HFF-Myc (cell line): ENCODE results near the gene SCARF2.
"Not testable (repeated sequence)": the region's sequence is repeated elsewhere in the genome, so short reads cannot be mapped to it uniquely, and the experiment has no call there.

Experiments used
- DNase-seq: peaks from one replicate; pipeline ENCODE4 v3.0.0-alpha.2; 2011; ENCODE audit warnings: low read depth; ENCODE audit errors: extremely low read depth
- H3K4me3 ChIP-seq: replicated peaks from 2 replicates; pipeline ENCODE4 v1.5.1; 2011; ENCODE audit warnings: low read depth, mild to moderate bottlenecking, control low read depth, low read length
- CTCF ChIP-seq: IDR thresholded peaks from 2 replicates; pipeline ENCODE4 v1.5.1; 2012; ENCODE audit warnings: mild to moderate bottlenecking, low read depth, low read length, control low read depth; ENCODE audit errors: missing control alignments

SCARF2 gene

GRCh38 chr22:20383538-20383937 lies 54.1 kb downstream of the SCARF2 start:
- no peak overlapping the region for H3K4me3 ChIP-seq
- TF ChIP-seq CTCF, result no peak
- DNase-seq, result no peak

GRCh38 chr22:20380486-20380885 lies 57.1 kb downstream of the SCARF2 start:
- DNase-seq, result no peak
- no peak overlapping the region for H3K4me3 ChIP-seq
- no peak for TF ChIP-seq CTCF

- DNase-seq, H3K4me3 ChIP-seq: not testable (repeated sequence)
These were observed 58.9 kb downstream of the SCARF2 start for GRCh38 chr22:20378684-20379083.

- no peak for TF ChIP-seq CTCF
- H3K4me3 ChIP-seq, result no peak overlapping the region
- no peak for DNase-seq
These were observed 59.5 kb downstream of the SCARF2 start for GRCh38 chr22:20378110-20378509.

- H3K4me3 ChIP-seq, result not testable (repeated sequence)
These were observed 60.6 kb downstream of the SCARF2 start for GRCh38 chr22:20376983-20377382.

GRCh38 chr22:20376281-20376680 lies 61.3 kb downstream of the SCARF2 start:
- not testable (repeated sequence) for DNase-seq, H3K4me3 ChIP-seq

More at GRCh38 chr22:20376983-20377382, 60.6 kb downstream of the SCARF2 start:
- DNase-seq, result not testable (repeated sequence)
